ENCODE data around the gene SLC6A1.

Gene SLC6A1

GRCh38 chr3:10972072-10972782 lies 20.3 kb upstream of the SLC6A1 start:
- no peak for DNase-seq

GRCh38 chr3:10973046-10973595 lies 19.4 kb upstream of the SLC6A1 start:
- DNase-seq: no peak

GRCh38 chr3:10974131-10974530 lies 18.4 kb upstream of the SLC6A1 start:
- DNase-seq: no peak

GRCh38 chr3:10974746-10975375 lies 17.7 kb upstream of the SLC6A1 start:
- no peak for DNase-seq

- DNase-seq: no peak
Measured at GRCh38 chr3:10975695-10976234, 16.8 kb upstream of the SLC6A1 start.

GRCh38 chr3:10976770-10977169 lies 15.8 kb upstream of the SLC6A1 start:
- DNase-seq: no peak

- no peak for DNase-seq
Measured at GRCh38 chr3:10977892-10978510, 14.5 kb upstream of the SLC6A1 start.

- DNase-seq: no peak
Measured at GRCh38 chr3:10978956-10979355, 13.6 kb upstream of the SLC6A1 start.

GRCh38 chr3:10980312-10980711 lies 12.2 kb upstream of the SLC6A1 start:
- no peak for DNase-seq

GRCh38 chr3:10981031-10981430 lies 11.5 kb upstream of the SLC6A1 start:
- DNase-seq: no peak

GRCh38 chr3:10981961-10982360 lies 10.6 kb upstream of the SLC6A1 start:
- no peak for DNase-seq

- DNase-seq: no peak
Measured at GRCh38 chr3:10982782-10983181, 9.8 kb upstream of the SLC6A1 start.

- DNase-seq: peak in 1 of 5 experiments; percentile 9
Measured at GRCh38 chr3:10983219-10983916, 9.2 kb upstream of the SLC6A1 start.

GRCh38 chr3:10984371-10984896 lies 8.1 kb upstream of the SLC6A1 start:
- DNase-seq: no peak

GRCh38 chr3:10985181-10985580 lies 7.4 kb upstream of the SLC6A1 start:
- no peak for DNase-seq

GRCh38 chr3:10986592-10986991 lies 6.0 kb upstream of the SLC6A1 start:
- DNase-seq: no peak

GRCh38 chr3:10988001-10988665 lies 4.4 kb upstream of the SLC6A1 start:
- DNase-seq: no peak

- DNase-seq: no peak
Measured at GRCh38 chr3:10988991-10989484, 3.5 kb upstream of the SLC6A1 start.

- no peak for DNase-seq
Measured at GRCh38 chr3:10992943-10993728, 588 bp downstream of the SLC6A1 start.

- no peak for DNase-seq
Measured at GRCh38 chr3:10993729-10994065, 1.1 kb downstream of the SLC6A1 start.

GRCh38 chr3:10994306-10994705 lies 1.8 kb downstream of the SLC6A1 start:
- DNase-seq: no peak

Data from T-helper 2 cell (primary cell).